Measurements from ENCODE around the gene MACROH2A2. TPM values are rescaled to one million over a fixed set of nuclear protein-coding genes. Genes with fewer than 3 reads are reported as not detected.

The MACROH2A2 gene
- total and polyA plus RNA-seq, 2 of the 4 experiments (the other 2 are of a cell fraction): 16.1 to 17.4 TPM

GRCh38 chr10:70031215-70031614 is 21.4 kb upstream of the MACROH2A2 start:
- Histone ChIP-seq H3K4me1 (ENCODE audit: control insufficient read depth, insufficient read depth, low read length) (no peaks in the 10 kb centered on the region), H3K14ac (replicated peaks; ENCODE audit: low read depth, low read length) (no peak overlapping the region), H2AK9ac (replicated peaks; ENCODE audit: low read depth, low read length, poor library complexity) (no peak overlapping the region), H3K9ac (ENCODE audit: low read depth, low read length) (no peak overlapping the region), H3K18ac (ENCODE audit: low read depth, low read length) (no peak overlapping the region), H4K5ac (ENCODE audit: low read depth, low read length) (no peak overlapping the region), H3K79me1 (ENCODE audit: low read depth in 1 of 2, low read length in 2 of 2) (no peaks in the 10 kb centered on the region), H3K4me2 (ENCODE audit: low read depth, low read length) (no peak overlapping the region), H3K36me3 (ENCODE audit: control insufficient read depth, insufficient read depth, low read length) (no peaks in the 10 kb centered on the region), H2BK15ac (ENCODE audit: low read depth, low read length) (no peak overlapping the region), H3K4ac (ENCODE audit: low read depth, low read length) (no peak overlapping the region), H4K91ac (ENCODE audit: insufficient read depth, low read depth, low read length) (no peak overlapping the region), H3K56ac (ENCODE audit: extremely low read depth, insufficient read depth, low read length) (no peak overlapping the region), H3K9me3 (ENCODE audit: control insufficient read depth, insufficient read depth, low read length) (peaks cover 5% of the 10 kb centered on the region), H2BK20ac (ENCODE audit: low read depth, low read length) (no peak overlapping the region), H3K9me1 (ENCODE audit: insufficient read depth, low read length) (no peaks in the 10 kb centered on the region), H2AK5ac (ENCODE audit: low read depth, low read length) (no peak overlapping the region), H4K20me1 (ENCODE audit: insufficient read depth, low read length) (no peaks in the 10 kb centered on the region), H3K23ac (ENCODE audit: low read depth, low read length) (no peak overlapping the region), H2BK120ac (ENCODE audit: low read depth, low read length) (no peak overlapping the region), H4K8ac (ENCODE audit: low read depth in 2 of 2, low read length in 2 of 2) (no peak overlapping the region), H3K27ac (ENCODE audit: insufficient read depth, low read length) (no peak overlapping the region), H3K4me3 (ENCODE audit: insufficient read depth, low read depth, low read length) (no peak overlapping the region), H2AFZ (replicated peaks; ENCODE audit: low read length, poor library complexity) (no peak overlapping the region), H2BK5ac (ENCODE audit: low read depth, low read length, poor library complexity, severe bottlenecking) (no peak overlapping the region), H3K27me3 (ENCODE audit: control insufficient read depth, insufficient read depth, low read length) (peaks cover 22% of the 10 kb centered on the region)
- in situ Hi-C loops (cut with MboI; ENCODE audit: low sequenced_read_pairs) (no loop called here), intact Hi-C loops (cut with micrococcal nuclease) (no loop called here), dilution Hi-C loops (cut with HindIII; ENCODE audit: low sequenced_read_pairs, unreplicated experiment) (no loop called here)
- TF ChIP-seq CTCF (conservative IDR thresholded peaks at IDR 0.05; ENCODE audit: low read depth, low read length) (no peak), MAFK (IDR thresholded peaks at IDR 0.05; ENCODE audit: low read depth, low read length) (no peak), ELK1 (IDR thresholded peaks at IDR 0.05; ENCODE audit: borderline replicate concordance, low read depth, low read length) (no peak), CHD1 (IDR thresholded peaks at IDR 0.05; ENCODE audit: low read depth, low read length) (no peak), MAZ (IDR thresholded peaks at IDR 0.05; ENCODE audit: borderline replicate concordance, low read depth, low read length) (no peak), RCOR1 (IDR thresholded peaks at IDR 0.05; ENCODE audit: insufficient replicate concordance, low read length) (no peak), SMC3 (IDR thresholded peaks at IDR 0.05; ENCODE audit: low read depth, low read length) (no peak), RAD21 (IDR thresholded peaks at IDR 0.05; ENCODE audit: low read length) (no peak)
- no TSS peak for BruUV-seq (replicated peaks)
- POLR2A ChIA-PET (ENCODE audit: unreplicated experiment): no interaction called here
- CTCF ChIA-PET: no interaction called here
- ATAC-seq (ENCODE audit: low read depth) (no peak), DNase-seq (no peak)
